Liver (tissue), 9 donors: ENCODE measurements around the gene TTYH3. TPM values are rescaled to one million over a fixed set of nuclear protein-coding genes. Genes with fewer than 3 reads are reported as not detected.
"Not testable (repeated sequence)": the region's sequence is repeated elsewhere in the genome, so short reads cannot be mapped to it uniquely, and the experiment has no call there.

Experiments used
- DNase-seq: peaks from one replicate; pipeline ENCODE4 v3.0.0-alpha.2; 2017; ENCODE audit warnings: low spot score
- H3K27ac ChIP-seq, 2 donors: one replicate each; pipeline ENCODE4 v1.7.0; 2013; ENCODE audit warnings: inconsistent platforms in 2 of 2, low read length in 2 of 2, control low read depth in 1 of 2, low read depth in 1 of 2, mild to moderate bottlenecking in 1 of 2
- H3K27me3 ChIP-seq, 4 donors: one replicate each; pipeline versions ENCODE4 v1.6.1 to v1.7.0; 2013; ENCODE audit warnings: low read length in 3 of 4, inconsistent platforms in 1 of 4, mild to moderate bottlenecking in 1 of 4, moderate library complexity in 1 of 4; ENCODE audit not compliant: control insufficient read depth in 4 of 4, insufficient read depth in 4 of 4
- H3K36me3 ChIP-seq, 4 donors: one replicate each; pipeline versions ENCODE4 v1.6.1 to v1.7.0; 2013; ENCODE audit warnings: low read length in 3 of 4, mild to moderate bottlenecking in 3 of 4, low read depth in 1 of 4, moderate library complexity in 1 of 4; ENCODE audit not compliant: control insufficient read depth in 4 of 4, insufficient read depth in 3 of 4
- H3K4me1 ChIP-seq, 4 donors: one replicate each; pipeline versions ENCODE4 v1.6.1 to v1.7.0; 2013; ENCODE audit warnings: low read length in 3 of 4, mild to moderate bottlenecking in 3 of 4, moderate library complexity in 1 of 4; ENCODE audit not compliant: control insufficient read depth in 4 of 4, insufficient read depth in 4 of 4
- H3K4me3 ChIP-seq, 3 donors: one replicate each; pipeline versions ENCODE4 v1.6.1 to v1.7.0; 2013; ENCODE audit warnings: low read length in 3 of 3, control low read depth in 1 of 3, low read depth in 1 of 3, mild to moderate bottlenecking in 1 of 3
- H3K9ac ChIP-seq, 2 donors: one replicate each; pipeline ENCODE4 v1.7.0; 2013; ENCODE audit warnings: low read length in 2 of 2, mild to moderate bottlenecking in 2 of 2, moderate library complexity in 2 of 2, control low read depth in 1 of 2, low read depth in 1 of 2
- H3K9me3 ChIP-seq, 4 donors: one replicate each; pipeline versions ENCODE4 v1.6.1 to v1.7.0; 2013; ENCODE audit warnings: low read length in 3 of 4; ENCODE audit not compliant: control insufficient read depth in 4 of 4
- ATF3 ChIP-seq: IDR thresholded peaks from 2 replicates; pipeline ENCODE4 v1.6.1; 2016; ENCODE audit warnings: antibody characterized with exemption
- CTCF ChIP-seq: fragments of 150-350 bp; IDR thresholded peaks from 2 replicates; pipeline ENCODE4 v1.5.1; 2017; ENCODE audit warnings: improper control_type of control experiment, low read depth, low read length; ENCODE audit not compliant: missing input control
- FOXA1 ChIP-seq: IDR thresholded peaks from 2 replicates; pipeline ENCODE4 v1.6.1; 2016; ENCODE audit warnings: antibody characterized with exemption
- FOXA2 ChIP-seq: IDR thresholded peaks from 2 replicates; pipeline ENCODE4 v1.6.1; 2016; ENCODE audit warnings: antibody characterized with exemption
- GABPA ChIP-seq, 2 donors: IDR thresholded peaks in 1 of 2; conservative IDR thresholded peaks in 1 of 2; 2 replicates each; pipeline ENCODE4 v1.6.1; 2016; ENCODE audit warnings: antibody characterized with exemption in 2 of 2, mild to moderate bottlenecking in 1 of 2, moderate library complexity in 1 of 2
- HNF4A ChIP-seq, 2 donors: conservative IDR thresholded peaks; 2 replicates each; pipeline ENCODE4 v1.6.1; 2016; ENCODE audit warnings: antibody characterized with exemption in 2 of 2, mild to moderate bottlenecking in 2 of 2
- HNF4G ChIP-seq: IDR thresholded peaks from 2 replicates; pipeline ENCODE4 v1.6.1; 2016; ENCODE audit warnings: antibody characterized with exemption
- JUND ChIP-seq, 2 donors: IDR thresholded peaks; 2 replicates each; pipeline ENCODE4 v1.6.1; 2016; ENCODE audit warnings: antibody characterized with exemption in 2 of 2
- NR2F2 ChIP-seq: IDR thresholded peaks from 2 replicates; pipeline ENCODE4 v1.6.1; 2016; ENCODE audit warnings: antibody characterized with exemption
- RAD21 ChIP-seq, 2 donors: IDR thresholded peaks; 2 replicates each; pipeline ENCODE4 v1.6.1; 2016; ENCODE audit warnings: antibody characterized with exemption in 2 of 2, mild to moderate bottlenecking in 2 of 2
- REST ChIP-seq: IDR thresholded peaks from 2 replicates; pipeline ENCODE4 v1.6.1; 2016; ENCODE audit warnings: antibody characterized with exemption, mild to moderate bottlenecking
- RXRA ChIP-seq, 2 donors: IDR thresholded peaks; 2 replicates each; pipeline ENCODE4 v1.6.1; 2017 to 2018; ENCODE audit warnings: antibody characterized with exemption in 2 of 2, mild to moderate bottlenecking in 1 of 2
- SP1 ChIP-seq: IDR thresholded peaks from 2 replicates; pipeline ENCODE4 v1.6.1; 2018; ENCODE audit warnings: antibody characterized with exemption, mild to moderate bottlenecking
- TAF1 ChIP-seq: conservative IDR thresholded peaks from 2 replicates; pipeline ENCODE4 v1.6.1; 2016; ENCODE audit warnings: antibody characterized with exemption, mild to moderate bottlenecking
- YY1 ChIP-seq: IDR thresholded peaks from 2 replicates; pipeline ENCODE4 v1.6.1; 2016; ENCODE audit warnings: antibody characterized with exemption, mild to moderate bottlenecking
- ZBTB33 ChIP-seq: IDR thresholded peaks from 2 replicates; pipeline ENCODE4 v1.6.1; 2016; ENCODE audit warnings: antibody characterized with exemption
- WGBS: extraction: QIAGEN DNeasy Blood & Tissue Kit; methylation state at CpG from one replicate; pipeline ENCODE4 v1.1.7; 2013; 5-methylcytosine and 5-hydroxymethylcytosine counted together
- polyA plus RNA-seq, 2 donors: library from polyadenylated mRNA; stranded (reverse) in 1 of 2; unstranded in 1 of 2; fragments of 200-250 nt in 1 of 2; fragments of >200 nt in 1 of 2; fragmentation: Nextera tagmentation in 1 of 2; extraction: Ambion mirVana in 1 of 2; gene quantifications; one replicate each; pipeline versions ENCODE4 v1.2.1 to v1.2.3, GENCODE V29; 2013 to 2015
- total RNA-seq, 2 donors: library from RNA; depleted of rRNA; stranded (reverse); fragments of >200 nt; gene quantifications; one replicate each; pipeline ENCODE4 v1.2.3, GENCODE V29; 2014
- donor health status: healthy.
- donor health status: healthy.
- donor health status: healthy.
- donor health status: healthy.
- donor health status: healthy.

TTYH3 gene
- total and polyA plus RNA-seq, 4 donors: 8.2 to 19.6 (median 17.4) TPM

- no peaks in the 10 kb centered on the region for H3K36me3 ChIP-seq
- DNase-seq: peak; percentile 69
- H3K27me3 ChIP-seq: no peaks in the 10 kb centered on the region
- H3K9me3 ChIP-seq: no peaks in the 10 kb centered on the region
- no peak overlapping the region for H3K27ac ChIP-seq
- TF ChIP-seq FOXA1 (no peak), JUND (IDR thresholded peaks at IDR 0.05) (no peak), HNF4G (no peak), RAD21 (IDR thresholded peaks at IDR 0.05) (peak; percentile 79 to 89), TAF1 (no peak), HNF4A (conservative IDR thresholded peaks at IDR 0.05) (no peak), ATF3 (no peak), GABPA (IDR thresholded peaks at IDR 0.05 in 1 of 2, conservative IDR thresholded peaks at IDR 0.05 in 1 of 2) (no peak), REST (no peak), CTCF (peak; percentile 72), FOXA2 (no peak), SP1 (no peak), YY1 (no peak), ZBTB33 (no peak), RXRA (IDR thresholded peaks at IDR 0.05) (no peak), NR2F2 (no peak)
- peaks cover 0 to 16% (median 12%) of the 10 kb centered on the region in 4 donors for H3K4me1 ChIP-seq
- WGBS: 23% methylated on average over 25 of the region's 25 CpGs
- no peak overlapping the region for H3K9ac ChIP-seq
- H3K4me3 ChIP-seq: no peak overlapping the region
Measured at GRCh38 chr7:2670720-2671391, 39.1 kb downstream of the TTYH3 start.

GRCh38 chr7:2673214-2673613, 41.4 kb downstream of the TTYH3 start:
- H3K27ac ChIP-seq, H3K36me3 ChIP-seq, H3K4me3 ChIP-seq, H3K4me1 ChIP-seq, DNase-seq, H3K9me3 ChIP-seq, H3K27me3 ChIP-seq, H3K9ac ChIP-seq: not testable (repeated sequence)
- WGBS: 40% methylated on average over 6 of the region's 6 CpGs
